Glutamatergic neuron (in vitro differentiated cells): ENCODE measurements around the gene GPX7. TPM values are rescaled to one million over a fixed set of nuclear protein-coding genes. Genes with fewer than 3 reads are reported as not detected.

Experiments used
- DNase-seq: peaks from one replicate; pipeline ENCODE4 v3.0.0; 2022
- H3K27ac Mint-ChIP-seq: one replicate; pipeline ENCODE4 v1.8.0; 2020; ENCODE audit warnings: mild to moderate bottlenecking, mixed read lengths, inconsistent platforms; ENCODE audit not compliant: unreplicated experiment
- H3K27me3 Mint-ChIP-seq: one replicate; pipeline ENCODE4 v1.8.0; 2020; ENCODE audit warnings: mild to moderate bottlenecking, moderate library complexity, mixed read lengths, inconsistent platforms; ENCODE audit not compliant: unreplicated experiment
- H3K36me3 Mint-ChIP-seq: one replicate; pipeline ENCODE4 v1.8.0; 2020; ENCODE audit warnings: mild to moderate bottlenecking, mixed read lengths, inconsistent platforms; ENCODE audit not compliant: unreplicated experiment
- H3K4me1 Mint-ChIP-seq: one replicate; pipeline ENCODE4 v1.8.0; 2020; ENCODE audit warnings: mild to moderate bottlenecking, low read depth, mixed read lengths, inconsistent platforms; ENCODE audit not compliant: unreplicated experiment
- H3K4me3 Mint-ChIP-seq: one replicate; pipeline ENCODE4 v1.8.0; 2020; ENCODE audit warnings: mild to moderate bottlenecking, mixed read lengths, inconsistent platforms; ENCODE audit not compliant: unreplicated experiment
- H3K9me3 Mint-ChIP-seq: one replicate; pipeline ENCODE4 v1.8.0; 2020; ENCODE audit warnings: mild to moderate bottlenecking, moderate library complexity, mixed read lengths, inconsistent platforms; ENCODE audit not compliant: unreplicated experiment
- CTCF ChIP-seq: fragments of 200-600 bp; sonication (generic); IDR thresholded peaks from one replicate; pipeline ENCODE4 v1.5.0; 2021; ENCODE audit not compliant: partially characterized antibody, unreplicated experiment
- long read RNA-seq: library from polyadenylated mRNA; unstranded; transcript quantifications from one replicate; pipeline ENCODE4 v2.0.0, GENCODE V29; 2020; ENCODE audit not compliant: unreplicated experiment
- total RNA-seq: library from RNA; stranded (reverse); fragmentation: NEBNext Ultra II Directional; extraction: Animal tissue kit (Norgen Biotek cat#: 25700); gene quantifications from one replicate; pipeline ENCODE4 v1.2.1, GENCODE V29; 2021; ENCODE audit not compliant: unreplicated experiment

Gene GPX7
- total RNA-seq: 3.5 TPM
- long read RNA-seq, partial matches to known transcripts: 0 of 1 reads
- long read RNA-seq, other reads (novel, unspliced or antisense): 0 of 1 reads

- peak within 1 kb of the TSS; percentile 77 for H3K4me3 Mint-ChIP-seq
Observed at GRCh38 chr1:52601991-52602855, at the start of gene GPX7. Gene GPX7, plus strand, starts transcription at chr1:52602371. Its CDS starts 39 bp downstream, at chr1:52602410.

GRCh38 chr1:52552505-52553361 is 49.4 kb upstream of the GPX7 start, which contains the start of gene TUT4:
Gene TUT4, minus strand, starts transcription at chr1:52553092. Its CDS starts 26,812 bp downstream, at chr1:52526280.
- Mint-ChIP-seq H3K27me3 (peaks cover 2% of the 10 kb centered on the region), H3K4me1 (peaks cover 3% of the 10 kb centered on the region), H3K27ac (peak within 1 kb of the TSS; percentile 94), H3K9me3 (peaks cover 3% of the 10 kb centered on the region), H3K4me3 (peak within 1 kb of the TSS; percentile 93), H3K36me3 (no peaks in the 10 kb centered on the region)
- no peak for TF ChIP-seq CTCF
- DNase-seq: peak; percentile 93

More at GRCh38 chr1:52601991-52602855, at the start of gene GPX7:
- no peak for TF ChIP-seq CTCF
- Mint-ChIP-seq H3K9me3 (peaks cover 2% of the 10 kb centered on the region), H3K36me3 (no peaks in the 10 kb centered on the region), H3K27me3 (peaks cover 20% of the 10 kb centered on the region), H3K4me1 (no peaks in the 10 kb centered on the region), H3K27ac (peak within 1 kb of the TSS; percentile 33)
- DNase-seq: peak; percentile 52

- no peak for TF ChIP-seq CTCF
- H3K9me3 Mint-ChIP-seq: peaks cover 3% of the 10 kb centered on the region
- H3K4me3 Mint-ChIP-seq: peak overlapping the region; percentile 93
- peaks cover 3% of the 10 kb centered on the region for H3K4me1 Mint-ChIP-seq
- peak; percentile 94 for DNase-seq
- peaks cover 2% of the 10 kb centered on the region for H3K27me3 Mint-ChIP-seq
- peak overlapping the region; percentile 94 for H3K27ac Mint-ChIP-seq
- H3K36me3 Mint-ChIP-seq: no peaks in the 10 kb centered on the region
Observed at GRCh38 chr1:52553362-52554266, 48.6 kb upstream of the GPX7 start.

GRCh38 chr1:52554267-52554640 is 47.9 kb upstream of the GPX7 start:
- TF ChIP-seq CTCF: no peak
- peaks cover 2% of the 10 kb centered on the region for H3K27me3 Mint-ChIP-seq
- H3K36me3 Mint-ChIP-seq: no peaks in the 10 kb centered on the region
- peak overlapping the region; percentile 93 for H3K4me3 Mint-ChIP-seq
- peaks cover 3% of the 10 kb centered on the region for H3K4me1 Mint-ChIP-seq
- peaks cover 3% of the 10 kb centered on the region for H3K9me3 Mint-ChIP-seq
- DNase-seq: no peak
- peak overlapping the region; percentile 94 for H3K27ac Mint-ChIP-seq
